Activated B cell treated with CpG ODN at 0.5 μM for 24 hours (primary cell): ENCODE results near the gene ISG15. TPM values are rescaled to one million over a fixed set of nuclear protein-coding genes. Genes with fewer than 3 reads are reported as not detected.
A peak's percentile ranks its signal among the peaks of the same experiment; 100 is the strongest.
"Not testable (repeated sequence)": the region's sequence is repeated elsewhere in the genome, so short reads cannot be mapped to it uniquely, and the experiment has no call there.

Source experiments
- ATAC-seq: fragments of 200-7000 bp; cut with Tn5 transposase; one replicate; pipeline ENCODE4 v1.10.0; 2021; ENCODE audit warnings: low read depth, mild to moderate bottlenecking, moderate library complexity
- CTCF ChIA-PET: fragments of 350-600 bp; sonication (Branson Sonifier 250); formaldehyde crosslinking; loops from one replicate; lab custom pipeline; 2021; ENCODE audit warnings: antibody characterized with exemption; lab: Charles Lee
- POLR2A ChIA-PET: fragments of 350-600 bp; sonication (Branson Sonifier 250); formaldehyde crosslinking; loops from one replicate; lab custom pipeline; 2021; ENCODE audit warnings: antibody characterized with exemption; lab: Charles Lee
- DNase-seq: peaks from one replicate; pipeline ENCODE4 v3.0.0; 2022
- H3K27ac Mint-ChIP-seq: one replicate; pipeline ENCODE4 v1.8.0; 2020; ENCODE audit warnings: mixed read lengths
- H3K27me3 Mint-ChIP-seq: one replicate; pipeline ENCODE4 v1.8.0; 2021; ENCODE audit warnings: mixed read lengths
- H3K36me3 Mint-ChIP-seq: one replicate; pipeline ENCODE4 v1.8.0; 2021; ENCODE audit warnings: low read depth, mixed read lengths
- H3K4me1 Mint-ChIP-seq: one replicate; pipeline ENCODE4 v1.8.0; 2021; ENCODE audit warnings: mixed read lengths
- H3K4me3 Mint-ChIP-seq: one replicate; pipeline ENCODE4 v1.8.0; 2020; ENCODE audit warnings: mild to moderate bottlenecking, mixed read lengths
- H3K9me3 Mint-ChIP-seq: one replicate; pipeline ENCODE4 v1.8.0; 2020; ENCODE audit warnings: mixed read lengths
- intact Hi-C: fragments of 100-400 bp; cut with micrococcal nuclease; formaldehyde crosslinking; loops from one replicate; pipeline ENCODE4 v1.15.1; 2024
- total RNA-seq: library from RNA; stranded (reverse); gene quantifications from 2 replicates; pipeline ENCODE4 v1.2.3, GENCODE V29; 2022
- TF ChIP-seq, protein P1 (sequence below): fragments of 200-600 bp; IDR thresholded peaks from one replicate; pipeline ENCODE4 v1.8.0; 2022; ENCODE audit warnings: antibody characterized with exemption, mild to moderate bottlenecking

Gene ISG15
- total RNA-seq, 1 donor from 2014 or later: 25.8 TPM

DNA sequence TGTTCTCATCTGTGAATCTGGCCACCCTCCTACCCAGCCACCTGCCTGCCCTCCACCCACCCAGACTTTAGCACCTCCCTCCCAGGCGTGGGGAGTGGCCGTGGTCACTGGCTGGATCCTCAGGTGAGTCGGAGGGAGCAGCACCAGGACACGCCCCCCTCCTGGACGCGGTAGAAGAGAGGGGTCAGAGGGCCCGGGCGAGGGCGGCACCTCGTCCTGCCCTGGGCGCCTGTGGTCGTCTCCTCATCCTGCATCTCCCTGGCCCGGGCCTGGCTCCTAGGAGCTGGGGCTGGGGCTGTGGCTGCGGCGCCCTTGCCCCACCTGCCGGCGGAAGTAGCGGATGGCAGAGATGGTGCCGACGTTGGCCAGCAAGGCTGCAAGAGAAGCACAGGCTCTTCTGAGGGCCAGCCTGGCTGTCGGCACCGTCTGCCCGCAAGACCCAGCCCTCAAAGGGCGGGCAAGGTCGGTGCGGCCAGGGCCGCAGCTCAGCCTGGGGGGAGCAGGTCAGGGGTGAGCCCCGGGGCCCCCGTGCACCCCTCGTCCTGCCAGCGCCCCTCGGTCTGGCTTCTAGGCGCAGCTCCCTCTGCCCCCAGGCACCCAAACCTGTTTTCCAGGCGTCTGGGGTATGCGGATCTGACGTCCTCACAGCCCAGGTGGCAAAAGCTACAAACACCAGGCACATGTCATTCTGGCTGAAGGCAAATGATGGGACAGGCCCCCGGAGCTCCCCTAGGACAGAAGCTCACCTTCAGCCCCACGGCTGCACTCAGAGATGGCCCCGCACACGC is 37.2 kb upstream of the ISG15 start:
- no peak overlapping the region for H3K4me3 Mint-ChIP-seq

DNA sequence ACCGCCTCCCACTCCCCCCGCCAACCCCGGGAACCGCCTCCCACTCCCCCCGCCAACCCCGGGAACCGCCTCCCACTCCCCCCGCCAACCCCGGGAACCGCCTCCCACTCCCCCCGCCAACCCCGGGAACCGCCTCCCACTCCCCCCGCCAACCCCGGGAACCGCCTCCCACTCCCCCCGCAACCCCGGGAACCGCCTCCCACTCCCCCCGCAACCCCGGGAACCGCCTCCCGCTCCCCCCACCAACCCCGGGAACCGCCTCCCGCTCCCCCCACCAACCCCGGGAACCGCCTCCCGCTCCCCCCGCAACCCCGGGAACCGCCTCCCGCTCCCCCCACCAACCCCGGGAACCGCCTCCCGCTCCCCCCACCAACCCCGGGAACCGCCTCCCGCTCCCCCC is 36.5 kb upstream of the ISG15 start:
- not testable (repeated sequence) for DNase-seq, H3K4me1 Mint-ChIP-seq, H3K9me3 Mint-ChIP-seq, H3K4me3 Mint-ChIP-seq, ATAC-seq, H3K36me3 Mint-ChIP-seq, H3K27ac Mint-ChIP-seq
- intact Hi-C loops: loop anchor here (1.0 kb wide), 2 partner anchors 71 to 107 kb away; no protein-coding TSS in a partner anchor
- CTCF ChIA-PET: interaction anchor here (0.7 to 3.4 kb wide), 6 partner anchors 20 to 146 kb away, joined by 3 to 10 read pairs (median 4); no protein-coding TSS in a partner anchor
- POLR2A ChIA-PET: interaction anchor here (1.3 kb wide), 1 partner anchor 10 kb away, joined by 5 read pairs; no protein-coding TSS in a partner anchor
- peaks cover 22% of the 10 kb centered on the region for H3K27me3 Mint-ChIP-seq

More for the DNA sequence above, 37.2 kb upstream of the ISG15 start:
- ChIA-PET POLR2A (interaction anchor here (0.6 to 1.3 kb wide), 4 partner anchors 9 to 926 kb away, joined by 3 to 6 read pairs (median 4); partner anchors contain the start of gene ISG15), CTCF (interaction anchor here (0.6 to 3.4 kb wide), 7 partner anchors 12 to 147 kb away, joined by 3 to 10 read pairs (median 3); no protein-coding TSS in a partner anchor)
- Mint-ChIP-seq H3K27ac (no peak overlapping the region), H3K4me1 (peaks cover 4% of the 10 kb centered on the region), H3K36me3 (no peaks in the 10 kb centered on the region), H3K9me3 (no peaks in the 10 kb centered on the region), H3K27me3 (peaks cover 24% of the 10 kb centered on the region)
- TF ChIP-seq, protein P1, sequence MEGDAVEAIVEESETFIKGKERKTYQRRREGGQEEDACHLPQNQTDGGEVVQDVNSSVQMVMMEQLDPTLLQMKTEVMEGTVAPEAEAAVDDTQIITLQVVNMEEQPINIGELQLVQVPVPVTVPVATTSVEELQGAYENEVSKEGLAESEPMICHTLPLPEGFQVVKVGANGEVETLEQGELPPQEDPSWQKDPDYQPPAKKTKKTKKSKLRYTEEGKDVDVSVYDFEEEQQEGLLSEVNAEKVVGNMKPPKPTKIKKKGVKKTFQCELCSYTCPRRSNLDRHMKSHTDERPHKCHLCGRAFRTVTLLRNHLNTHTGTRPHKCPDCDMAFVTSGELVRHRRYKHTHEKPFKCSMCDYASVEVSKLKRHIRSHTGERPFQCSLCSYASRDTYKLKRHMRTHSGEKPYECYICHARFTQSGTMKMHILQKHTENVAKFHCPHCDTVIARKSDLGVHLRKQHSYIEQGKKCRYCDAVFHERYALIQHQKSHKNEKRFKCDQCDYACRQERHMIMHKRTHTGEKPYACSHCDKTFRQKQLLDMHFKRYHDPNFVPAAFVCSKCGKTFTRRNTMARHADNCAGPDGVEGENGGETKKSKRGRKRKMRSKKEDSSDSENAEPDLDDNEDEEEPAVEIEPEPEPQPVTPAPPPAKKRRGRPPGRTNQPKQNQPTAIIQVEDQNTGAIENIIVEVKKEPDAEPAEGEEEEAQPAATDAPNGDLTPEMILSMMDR: no peak
- intact Hi-C loops: loop anchor here (1.0 kb wide), 2 partner anchors 71 to 107 kb away; no protein-coding TSS in a partner anchor
- DNase-seq (peak; percentile 64), ATAC-seq (peak; percentile 90)

DNA sequence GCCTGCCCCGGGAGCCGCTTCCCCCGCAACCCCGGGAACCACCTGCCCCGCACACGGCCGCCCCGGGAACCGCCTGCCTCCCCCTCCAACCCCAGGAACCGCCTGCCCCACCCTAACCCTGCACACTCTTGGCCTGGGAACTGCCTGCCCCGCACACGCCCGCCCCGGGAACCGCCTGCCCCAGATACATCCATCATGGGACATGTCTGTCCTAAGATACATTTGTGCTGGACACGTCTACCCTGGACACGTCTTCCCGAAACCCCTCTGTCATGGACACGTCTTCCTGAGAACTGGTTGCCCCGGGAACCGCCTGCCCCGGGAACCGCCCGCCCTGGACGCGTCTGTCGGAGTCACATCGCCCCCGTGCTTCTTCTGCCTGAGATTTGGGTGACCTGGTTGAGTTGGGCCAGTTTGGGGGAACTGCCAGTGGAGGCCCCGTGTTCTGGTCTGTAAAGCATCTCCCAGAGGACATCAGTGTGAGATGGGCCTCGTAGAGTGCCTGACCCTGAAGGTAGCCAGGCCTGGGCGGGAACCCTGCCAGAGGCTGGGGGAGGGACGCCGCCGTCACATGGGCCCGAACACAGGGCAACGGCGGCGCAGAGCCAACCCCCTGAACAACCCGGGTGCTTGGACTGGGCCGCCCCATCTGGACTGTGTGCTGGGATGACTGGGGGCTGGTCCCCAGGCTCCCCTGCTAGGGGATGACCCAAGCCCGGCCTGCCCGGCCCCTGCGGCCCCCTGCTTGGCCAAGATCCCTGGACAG is 35.0 kb upstream of the ISG15 start:
- no peak for ATAC-seq
- Mint-ChIP-seq H3K27ac (no peak overlapping the region), H3K9me3 (no peaks in the 10 kb centered on the region), H3K27me3 (peaks cover 24% of the 10 kb centered on the region), H3K36me3 (no peaks in the 10 kb centered on the region), H3K4me3 (no peak overlapping the region), H3K4me1 (peaks cover 4% of the 10 kb centered on the region)
- ChIA-PET POLR2A (no interaction called here), CTCF (no interaction called here)
- no peak for DNase-seq
- TF ChIP-seq, protein P1: no peak
- intact Hi-C loops: no loop called here

DNA sequence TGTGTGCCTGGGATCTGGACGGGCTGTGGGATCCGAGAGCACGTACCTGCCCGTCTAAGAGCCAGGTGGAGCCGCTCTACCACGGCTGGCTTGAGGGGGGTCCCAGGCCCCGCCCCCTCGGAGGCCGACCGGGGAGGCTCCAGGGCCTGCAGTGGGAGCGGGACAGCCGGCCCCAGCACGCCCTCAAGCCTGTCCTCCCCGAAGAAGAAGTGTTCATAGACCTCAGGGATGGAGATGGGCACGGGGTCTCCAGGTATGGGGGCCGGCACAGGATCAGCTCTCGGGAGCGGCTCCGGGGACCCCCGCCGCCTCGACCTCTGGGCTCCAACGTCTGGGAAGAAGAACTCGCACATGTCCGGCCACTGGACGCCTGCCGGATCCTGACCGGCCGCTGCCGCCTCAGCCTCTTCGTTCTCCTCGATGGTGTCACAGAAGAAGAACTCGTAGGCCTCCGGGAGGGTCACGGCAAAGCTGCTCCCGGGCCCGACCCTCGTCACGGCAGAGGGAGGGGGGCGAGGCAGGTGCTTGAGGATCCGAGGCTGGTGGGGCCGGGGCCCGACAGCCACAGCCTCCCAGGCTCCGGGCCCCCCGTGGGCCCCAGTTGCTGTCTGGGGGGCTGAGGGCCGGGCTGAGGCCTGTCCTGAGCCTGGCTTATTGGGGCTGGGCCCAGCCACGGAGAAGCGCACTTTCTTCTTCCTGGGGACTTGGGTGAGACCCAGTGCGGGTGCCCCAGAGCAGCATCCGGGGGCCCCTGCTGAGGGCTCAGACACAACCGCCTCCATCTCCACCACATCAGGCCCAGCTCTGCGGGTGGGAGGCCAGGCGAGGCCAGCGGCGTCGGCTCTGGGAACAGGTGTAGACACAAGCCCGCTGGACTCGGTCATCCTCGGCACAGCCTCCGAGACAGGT is 34.2 kb upstream of the ISG15 start:
- TF ChIP-seq, protein P1: no peak
- no peak for ATAC-seq
- ChIA-PET CTCF (no interaction called here), POLR2A (no interaction called here)
- intact Hi-C loops: no loop called here
- Mint-ChIP-seq H3K27ac (no peak overlapping the region), H3K36me3 (no peaks in the 10 kb centered on the region), H3K9me3 (no peaks in the 10 kb centered on the region), H3K4me1 (peaks cover 4% of the 10 kb centered on the region), H3K4me3 (no peak overlapping the region), H3K27me3 (peaks cover 21% of the 10 kb centered on the region)
- no peak for DNase-seq

DNA sequence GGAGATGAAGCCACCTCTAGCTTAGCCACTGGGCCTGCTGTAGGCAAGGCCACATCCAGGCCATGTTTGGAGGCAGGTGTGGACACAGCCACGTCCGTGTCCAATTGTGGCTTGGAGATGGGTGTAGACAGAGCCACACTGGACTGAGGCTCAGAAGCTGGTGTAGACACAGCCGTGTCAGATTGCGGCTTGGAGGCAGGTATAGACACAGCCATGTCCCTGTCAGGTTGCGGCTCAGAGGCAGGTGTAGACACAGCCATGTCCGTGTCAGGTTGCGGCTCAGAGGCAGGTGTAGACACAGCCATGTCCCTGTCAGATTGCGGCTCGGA is 33.6 kb upstream of the ISG15 start:
- ATAC-seq (no peak), DNase-seq (no peak)
- TF ChIP-seq, protein P1: no peak
- ChIA-PET POLR2A (no interaction called here), CTCF (no interaction called here)
- no peaks in the 10 kb centered on the region for H3K9me3 Mint-ChIP-seq
- peaks cover 4% of the 10 kb centered on the region for H3K4me1 Mint-ChIP-seq
- intact Hi-C loops: no loop called here
- no peaks in the 10 kb centered on the region for H3K36me3 Mint-ChIP-seq
- no peak overlapping the region for H3K27ac Mint-ChIP-seq
- peaks cover 19% of the 10 kb centered on the region for H3K27me3 Mint-ChIP-seq
- no peak overlapping the region for H3K4me3 Mint-ChIP-seq
